IMR-90 (cell line): ENCODE data around the gene ZFHX3. TPM values are rescaled to one million over a fixed set of nuclear protein-coding genes. Genes with fewer than 3 reads are reported as not detected.

ENCODE experiments used
- ATAC-seq: fragments of 200-7000 bp; cut with Tn5 transposase; 2 replicates; pipeline ENCODE4 v1.9.1; 2020; ENCODE audit warnings: low read depth, mild to moderate bottlenecking, moderate library complexity
- BruUV-seq: library from RNA; stranded (reverse); fragments of 400-500 nt; replicated peaks from 2 replicates; lab custom pipeline; 2021; lab: Mats Ljungman, UMichigan
- CTCF ChIA-PET: fragments of 300-600 bp; formaldehyde crosslinking; extraction: SDS; loops from one replicate; lab custom pipeline; 2021; ENCODE audit warnings: antibody characterized with exemption; lab: Yijun Ruan, JAX
- POLR2A ChIA-PET: fragments of 300-600 bp; sonication (Branson Sonifier 250); formaldehyde crosslinking; loops from one replicate; lab custom pipeline; 2022; ENCODE audit warnings: antibody characterized with exemption; ENCODE audit not compliant: unreplicated experiment; lab: Charles Lee
- DNase-seq: peaks from one replicate; pipeline ENCODE4 v3.0.0; 2013
- H2AFZ ChIP-seq: replicated peaks from 2 replicates; pipeline ENCODE3; 2013; ENCODE audit warnings: low read length, mild to moderate bottlenecking; ENCODE audit not compliant: poor library complexity
- H2AK5ac ChIP-seq: 2 replicates; pipeline ENCODE4 v1.6.1; 2013; ENCODE audit warnings: low read depth, low read length, inconsistent platforms
- H2AK9ac ChIP-seq: replicated peaks from 2 replicates; pipeline ENCODE3; 2013; ENCODE audit warnings: mild to moderate bottlenecking, low read depth, low read length, moderate library complexity; ENCODE audit not compliant: poor library complexity
- H2BK120ac ChIP-seq: 2 replicates; pipeline ENCODE4 v1.6.1; 2013; ENCODE audit warnings: low read depth, low read length, inconsistent platforms
- H2BK15ac ChIP-seq: 3 replicates; pipeline ENCODE4 v1.6.1; 2013; ENCODE audit warnings: low read depth, low read length, inconsistent platforms
- H2BK20ac ChIP-seq: 2 replicates; pipeline ENCODE4 v1.6.1; 2013; ENCODE audit warnings: low read depth, mild to moderate bottlenecking, inconsistent platforms, low read length, moderate library complexity
- H2BK5ac ChIP-seq: 2 replicates; pipeline ENCODE4 v1.6.1; 2013; ENCODE audit warnings: mild to moderate bottlenecking, low read depth, low read length, inconsistent platforms; ENCODE audit not compliant: poor library complexity, severe bottlenecking
- H3K14ac ChIP-seq: replicated peaks from 2 replicates; pipeline ENCODE4 v1.6.1; 2013; ENCODE audit warnings: low read depth, low read length, inconsistent platforms
- H3K18ac ChIP-seq: 2 replicates; pipeline ENCODE4 v1.6.1; 2013; ENCODE audit warnings: low read depth, low read length, control low read depth
- H3K23ac ChIP-seq: 2 replicates; pipeline ENCODE4 v1.6.1; 2013; ENCODE audit warnings: low read depth, low read length, inconsistent platforms
- H3K27ac ChIP-seq: 2 replicates; pipeline ENCODE4 v1.5.1; 2013; ENCODE audit warnings: mild to moderate bottlenecking, control low read depth, low read length; ENCODE audit not compliant: insufficient read depth
- H3K27me3 ChIP-seq: 2 replicates; pipeline ENCODE4 v1.6.1; 2013; ENCODE audit warnings: low read length; ENCODE audit not compliant: control insufficient read depth, insufficient read depth
- H3K36me3 ChIP-seq: 2 replicates; pipeline ENCODE4 v1.6.1; 2013; ENCODE audit warnings: low read length, mixed read lengths; ENCODE audit not compliant: control insufficient read depth, insufficient read depth
- H3K4ac ChIP-seq: 2 replicates; pipeline ENCODE4 v1.6.1; 2013; ENCODE audit warnings: low read depth, low read length, inconsistent platforms
- H3K4me1 ChIP-seq: 2 replicates; pipeline ENCODE4 v1.6.1; 2013; ENCODE audit warnings: low read length, mixed read lengths; ENCODE audit not compliant: control insufficient read depth, insufficient read depth
- H3K4me2 ChIP-seq: 2 replicates; pipeline ENCODE4 v1.6.1; 2013; ENCODE audit warnings: low read depth, mild to moderate bottlenecking, control low read depth, low read length, moderate library complexity
- H3K4me3 ChIP-seq: 2 replicates; pipeline ENCODE4 v1.5.1; 2013; ENCODE audit warnings: low read depth, mild to moderate bottlenecking, control low read depth, low read length, moderate library complexity; ENCODE audit not compliant: insufficient read depth
- H3K56ac ChIP-seq: 2 replicates; pipeline ENCODE4 v1.6.1; 2013; ENCODE audit warnings: low read length, inconsistent platforms; ENCODE audit not compliant: insufficient read depth; ENCODE audit errors: extremely low read depth
- H3K79me1 ChIP-seq, 2 experiments: 2 replicates each; pipeline ENCODE4 v1.6.1; 2013; ENCODE audit warnings: low read length in 2 of 2, inconsistent platforms in 1 of 2, low read depth in 1 of 2
- H3K9ac ChIP-seq: 2 replicates; pipeline ENCODE4 v1.6.1; 2013; ENCODE audit warnings: low read depth, low read length, control low read depth
- H3K9me1 ChIP-seq: 2 replicates; pipeline ENCODE4 v1.6.1; 2013; ENCODE audit warnings: low read length, inconsistent platforms; ENCODE audit not compliant: insufficient read depth
- H3K9me3 ChIP-seq: 2 replicates; pipeline ENCODE4 v1.6.1; 2013; ENCODE audit warnings: low read length; ENCODE audit not compliant: control insufficient read depth, insufficient read depth
- H4K20me1 ChIP-seq: 2 replicates; pipeline ENCODE4 v1.6.1; 2013; ENCODE audit warnings: low read length, inconsistent platforms; ENCODE audit not compliant: insufficient read depth
- H4K5ac ChIP-seq: 2 replicates; pipeline ENCODE4 v1.6.1; 2013; ENCODE audit warnings: mild to moderate bottlenecking, low read depth, low read length, control low read depth
- H4K8ac ChIP-seq, 2 experiments: 2 replicates each; pipeline ENCODE4 v1.6.1; 2013; ENCODE audit warnings: low read depth in 2 of 2, low read length in 2 of 2, control low read depth in 1 of 2, inconsistent platforms in 1 of 2
- H4K91ac ChIP-seq: 2 replicates; pipeline ENCODE4 v1.6.1; 2013; ENCODE audit warnings: low read depth, low read length, inconsistent platforms; ENCODE audit not compliant: insufficient read depth
- CTCF ChIP-seq: conservative IDR thresholded peaks from 2 replicates; pipeline ENCODE4 v1.5.1; 2012; ENCODE audit warnings: mild to moderate bottlenecking, low read depth, low read length, improper control_type of control experiment
- MAFK ChIP-seq: IDR thresholded peaks from 2 replicates; pipeline ENCODE4 v1.6.1; 2012; ENCODE audit warnings: low read depth, low read length, improper control_type of control experiment
- MXI1 ChIP-seq: IDR thresholded peaks from 2 replicates; pipeline ENCODE4 v1.6.1; 2012; ENCODE audit warnings: low read depth, mild to moderate bottlenecking, low read length, moderate library complexity, borderline replicate concordance
- NFE2L2 ChIP-seq: fragments of 150-350 bp; IDR thresholded peaks from 2 replicates; pipeline ENCODE4 v1.6.1; 2016; ENCODE audit warnings: low read depth, mild to moderate bottlenecking, low read length
- POLR2A ChIP-seq: IDR thresholded peaks from 2 replicates; pipeline ENCODE4 v1.6.1; 2012; ENCODE audit warnings: mild to moderate bottlenecking, low read depth, low read length
- RCOR1 ChIP-seq: IDR thresholded peaks from 2 replicates; pipeline ENCODE4 v1.6.1; 2012; ENCODE audit warnings: mild to moderate bottlenecking, low read length, improper control_type of control experiment; ENCODE audit not compliant: insufficient replicate concordance
- SMC3 ChIP-seq: fragments of 150-350 bp; IDR thresholded peaks from 2 replicates; pipeline ENCODE4 v1.6.1; 2016; ENCODE audit warnings: low read depth, mild to moderate bottlenecking, antibody characterized with exemption, low read length, moderate library complexity
- USF2 ChIP-seq: fragments of 150-350 bp; IDR thresholded peaks from 2 replicates; pipeline ENCODE4 v1.6.1; 2017; ENCODE audit warnings: mild to moderate bottlenecking, antibody characterized with exemption, low read length, low read depth
- WGBS, 2 experiments: methylation state at CpG; one replicate each; pipeline versions ENCODE4 v1.1.5 to v1.1.7; 2013; ENCODE audit warnings: missing lambda C conversion rate in 2 of 2; ENCODE audit not compliant: insufficient read length in 1 of 2; ENCODE audit errors: extremely low coverage in 2 of 2; 5-methylcytosine and 5-hydroxymethylcytosine counted together
- dilution Hi-C: fragments of 300-500 bp; cut with HindIII; formaldehyde crosslinking; loops from one replicate; pipeline ENCODE4 v1.14.3; 2018; ENCODE audit warnings: low sequenced_read_pairs; ENCODE audit not compliant: unreplicated experiment
- in situ Hi-C: fragments of 300-500 bp; cut with MboI; formaldehyde crosslinking; loops from 3 replicates; pipeline ENCODE4 v1.14.3; 2019; ENCODE audit warnings: low sequenced_read_pairs, inconsistent platforms, mixed read lengths
- intact Hi-C: fragments of 100-400 bp; cut with micrococcal nuclease; formaldehyde crosslinking; loops from 2 replicates; pipeline ENCODE4 v1.10.0; 2022
- polyA plus RNA-seq, 3 experiments: library from polyadenylated mRNA; depleted of rRNA; stranded (reverse); fragments of >200 nt; gene quantifications; 2 replicates each; pipeline ENCODE4 v1.2.3, GENCODE V29; 2012; ENCODE audit warnings: low replicate concordance in 1 of 3
- total RNA-seq: library from RNA; depleted of rRNA; stranded (reverse); fragments of >200 nt; gene quantifications from 2 replicates; pipeline ENCODE4 v1.2.3, GENCODE V29; 2012

ZFHX3 gene
- total and polyA plus RNA-seq, 2 of the 4 experiments (the other 2 are of a cell fraction): 1.4 to 1.7 TPM

- no peak for TF ChIP-seq MAFK
- TF ChIP-seq SMC3: no peak
- no peak for TF ChIP-seq POLR2A
Observed at GRCh38 chr16:73000020-73000906, 47.7 kb downstream of the ZFHX3 start (continued).

GRCh38 chr16:72999541-73000019, 48.3 kb downstream of the ZFHX3 start:
- Histone ChIP-seq H3K79me1 (peaks cover 60 to 82% of the 10 kb centered on the region in 2 experiments), H2BK15ac (no peak overlapping the region), H4K8ac (no peak overlapping the region), H4K5ac (no peak overlapping the region), H4K20me1 (peaks cover 39% of the 10 kb centered on the region), H3K56ac (no peak overlapping the region), H3K9ac (no peak overlapping the region), H2AK9ac (no peak overlapping the region), H3K9me3 (peaks cover 4% of the 10 kb centered on the region), H4K91ac (no peak overlapping the region), H3K4ac (no peak overlapping the region), H3K27me3 (no peaks in the 10 kb centered on the region), H3K36me3 (no peaks in the 10 kb centered on the region), H3K18ac (no peak overlapping the region), H2AK5ac (no peak overlapping the region), H3K4me1 (peaks cover 9% of the 10 kb centered on the region), H2BK20ac (no peak overlapping the region), H3K23ac (no peak overlapping the region; the same call in 1 of the 2 replicates), H2BK120ac (no peak overlapping the region), H3K9me1 (peaks cover 5% of the 10 kb centered on the region; the same call in 1 of the 2 replicates), H3K4me3 (no peak overlapping the region), H3K14ac (no peak overlapping the region), H2AFZ (no peak overlapping the region), H3K27ac (no peak overlapping the region), H2BK5ac (no peak overlapping the region), H3K4me2 (no peak overlapping the region)
- CTCF ChIA-PET: interaction anchor here (0.6 kb wide), 1 partner anchor 322 kb away, joined by 3 read pairs; no protein-coding TSS in a partner anchor
- intact Hi-C loops: no loop called here
- POLR2A ChIA-PET: no interaction called here
- no peak for TF ChIP-seq NFE2L2
- no peak for TF ChIP-seq CTCF
- TF ChIP-seq MXI1: no peak
- no peak for TF ChIP-seq RCOR1
- TF ChIP-seq USF2: no peak
- BruUV-seq: no TSS peak
- WGBS, 2 experiments: 100% methylated on average over 2 of the region's 9 CpGs; no CpG with 5 or more reads in 1 of the 2 experiments
- no peak for ATAC-seq
- DNase-seq: no peak
- dilution Hi-C loops: no loop called here
- in situ Hi-C loops: no loop called here
